A549 (cell line): ENCODE results near the gene TECPR2.

Source experiments
- RARB ChIP-seq: fragments of 250-450 bp; sonication (Bioruptor Pico); IDR thresholded peaks from 2 replicates; pipeline ENCODE4 v1.8.0; 2021; ENCODE audit warnings: mild to moderate bottlenecking, moderate library complexity
- RFX5 ChIP-seq: fragments of 450-650 bp; IDR thresholded peaks from 2 replicates; pipeline ENCODE4 v1.7.1; 2014; ENCODE audit warnings: antibody characterized with exemption, mild to moderate bottlenecking, moderate library complexity
- TF ChIP-seq, protein P1 (sequence below): IDR thresholded peaks from 2 replicates; pipeline ENCODE4 v1.6.1; 2012
- TF ChIP-seq, protein P2 (sequence below): fragments of >200 bp; sonication (Bioruptor Twin); formaldehyde crosslinking; IDR thresholded peaks from 3 replicates; pipeline ENCODE4 v1.5.1; 2016

DNA sequence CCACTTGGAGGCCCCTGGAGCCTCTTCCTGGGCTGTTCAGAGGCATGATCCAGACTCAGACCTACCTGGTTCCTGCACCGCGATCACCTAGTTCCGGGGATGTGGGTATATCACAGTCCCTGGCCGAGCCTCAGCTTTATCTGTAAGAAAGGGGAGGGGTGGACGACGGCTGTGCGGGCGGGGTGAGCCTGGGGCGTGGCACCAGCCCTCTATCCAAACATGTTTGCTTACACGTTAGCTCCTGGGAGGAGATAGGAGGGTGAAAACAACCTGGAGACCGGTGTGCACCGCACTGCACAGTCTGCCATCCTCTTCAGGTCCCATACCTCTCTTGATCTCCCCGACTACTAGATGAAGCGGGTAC, 145.7 kb downstream of the TECPR2 start:
- no peak for TF ChIP-seq RFX5
- TF ChIP-seq RARB (CRISPR knock-in tag): no peak
- TF ChIP-seq, protein P1, sequence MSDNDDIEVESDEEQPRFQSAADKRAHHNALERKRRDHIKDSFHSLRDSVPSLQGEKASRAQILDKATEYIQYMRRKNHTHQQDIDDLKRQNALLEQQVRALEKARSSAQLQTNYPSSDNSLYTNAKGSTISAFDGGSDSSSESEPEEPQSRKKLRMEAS: no peak
- TF ChIP-seq, protein P2, sequence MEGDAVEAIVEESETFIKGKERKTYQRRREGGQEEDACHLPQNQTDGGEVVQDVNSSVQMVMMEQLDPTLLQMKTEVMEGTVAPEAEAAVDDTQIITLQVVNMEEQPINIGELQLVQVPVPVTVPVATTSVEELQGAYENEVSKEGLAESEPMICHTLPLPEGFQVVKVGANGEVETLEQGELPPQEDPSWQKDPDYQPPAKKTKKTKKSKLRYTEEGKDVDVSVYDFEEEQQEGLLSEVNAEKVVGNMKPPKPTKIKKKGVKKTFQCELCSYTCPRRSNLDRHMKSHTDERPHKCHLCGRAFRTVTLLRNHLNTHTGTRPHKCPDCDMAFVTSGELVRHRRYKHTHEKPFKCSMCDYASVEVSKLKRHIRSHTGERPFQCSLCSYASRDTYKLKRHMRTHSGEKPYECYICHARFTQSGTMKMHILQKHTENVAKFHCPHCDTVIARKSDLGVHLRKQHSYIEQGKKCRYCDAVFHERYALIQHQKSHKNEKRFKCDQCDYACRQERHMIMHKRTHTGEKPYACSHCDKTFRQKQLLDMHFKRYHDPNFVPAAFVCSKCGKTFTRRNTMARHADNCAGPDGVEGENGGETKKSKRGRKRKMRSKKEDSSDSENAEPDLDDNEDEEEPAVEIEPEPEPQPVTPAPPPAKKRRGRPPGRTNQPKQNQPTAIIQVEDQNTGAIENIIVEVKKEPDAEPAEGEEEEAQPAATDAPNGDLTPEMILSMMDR: no peak
